Bronchus fibroblast of lung (primary cell): ENCODE results near the gene OSBPL6. TPM values are rescaled to one million over a fixed set of nuclear protein-coding genes. Genes with fewer than 3 reads are reported as not detected.

Experiments used
- total RNA-seq: library from RNA; depleted of rRNA; stranded (reverse); fragments of >200 nt; gene quantifications from 2 replicates; pipeline ENCODE4 v1.2.3, GENCODE V29; 2015

OSBPL6 gene
- total RNA-seq: 2.9 and 3.4 TPM in 2 replicates

GRCh38 chr2:178193823-178194599, at the start of gene OSBPL6:
OSBPL6 (plus strand) TSS chr2:178194512; CDS start chr2:178306185, 111,673 bp downstream.

GRCh38 chr2:178450774-178451525, 256.6 kb downstream of the OSBPL6 start, which contains the start of the genes PJVK and PRKRA:
PJVK (plus strand) TSS chr2:178451378; CDS start chr2:178453410, 2,032 bp downstream.
PRKRA (minus strand) TSS chr2:178451175; CDS start chr2:178451030, 145 bp downstream.

Other genes starting within 250 kb of the OSBPL6 start
- not detected in 2 replicates for gene PDE11A, start 121.7 kb upstream of the OSBPL6 start, total RNA-seq
- gene RBM45, start 82.1 kb upstream of the OSBPL6 start, total RNA-seq: 11.6 and 14.1 TPM in 2 replicates